GM19239 (cell line): ENCODE measurements around the gene ETFDH.
"Not testable (repeated sequence)": the region's sequence is repeated elsewhere in the genome, so short reads cannot be mapped to it uniquely, and the experiment has no call there.

ENCODE experiments used
- DNase-seq: peaks from one replicate; pipeline ENCODE4 v3.0.0; 2011; ENCODE audit warnings: low spot score; ENCODE audit not compliant: insufficient read length
- FAIRE-seq: peaks from 2 replicates; lab custom pipeline; 2011; peaks lifted over from hg19 to GRCh38; lab: Jason Lieb, UNC

ETFDH gene

DNA sequence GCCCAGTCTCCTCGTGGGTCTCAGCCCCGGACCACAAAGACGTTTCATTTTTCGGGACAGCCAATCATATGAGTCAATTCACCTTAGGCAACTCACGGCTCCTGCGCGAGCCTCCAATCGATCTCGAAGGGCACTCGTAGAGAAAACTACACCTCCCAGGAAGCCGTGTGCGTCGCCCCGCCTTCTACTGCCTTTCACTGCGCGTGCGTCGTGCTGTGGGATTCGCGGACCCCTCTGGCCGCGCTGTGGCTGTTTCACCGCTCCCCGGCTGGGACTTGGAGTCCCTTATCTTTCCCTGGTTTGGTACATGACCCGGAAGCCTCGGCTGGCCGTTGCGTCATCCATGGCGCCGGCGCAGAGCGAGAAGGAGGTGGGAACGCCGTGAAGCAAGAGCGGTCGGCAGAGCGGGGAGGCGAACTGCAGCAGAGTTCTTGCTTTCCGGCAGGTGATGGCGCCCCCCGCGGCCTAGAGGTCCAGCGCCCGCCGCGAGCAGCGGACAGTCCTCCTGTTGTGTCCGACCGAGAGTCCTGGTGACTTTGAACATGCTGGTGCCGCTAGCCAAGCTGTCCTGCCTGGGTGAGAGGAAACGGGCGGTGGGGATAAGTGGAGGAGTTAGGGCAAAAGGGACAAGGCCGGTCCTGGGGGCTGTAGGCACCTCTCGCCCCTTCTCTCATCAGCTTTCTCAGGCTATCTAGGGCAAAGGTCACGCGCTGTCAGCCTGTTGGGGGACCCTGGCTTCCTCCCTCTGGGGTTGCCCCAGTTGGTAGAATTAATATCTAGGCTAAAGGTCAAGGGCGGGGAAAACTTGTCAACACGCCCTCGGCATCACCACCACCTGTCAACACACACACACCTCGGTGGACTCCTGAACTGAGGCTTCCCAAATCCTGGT is at the start of gene ETFDH:
TSS of gene ETFDH (plus strand) at position 382 of the 892 bp plus-strand sequence. CDS start at position 543, 161 bp downstream.
- peak; percentile 99 for FAIRE-seq
- peak; percentile 82 for DNase-seq

DNA sequence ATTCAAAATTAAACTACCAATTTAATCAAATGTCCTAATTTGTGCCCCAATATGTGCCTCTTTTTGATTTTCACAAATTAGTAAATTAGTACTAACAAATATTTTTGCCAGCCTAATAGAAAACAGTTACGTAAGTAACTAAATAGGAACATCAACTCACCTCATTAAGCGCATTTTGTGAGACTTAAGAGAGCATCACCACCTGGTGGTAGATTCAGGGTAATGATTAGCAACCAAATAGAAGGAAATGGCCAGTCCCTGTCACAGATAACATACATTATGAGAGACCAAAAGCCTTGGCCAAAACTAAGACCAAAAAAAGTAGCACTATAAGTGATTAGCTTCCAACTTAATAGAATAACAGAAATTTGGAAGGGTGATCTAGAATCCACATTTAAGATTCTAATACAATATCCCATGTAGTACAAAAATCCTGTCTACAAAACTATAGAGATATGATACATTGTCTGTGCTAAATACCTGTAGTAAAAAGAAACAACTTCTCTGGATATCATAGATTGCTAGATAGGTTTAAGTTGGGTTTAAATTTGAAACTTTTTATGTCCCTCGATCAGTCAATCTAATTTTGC is 47.1 kb upstream of the ETFDH start:
- DNase-seq (peak; percentile 4), FAIRE-seq (peak; percentile 90)

DNA sequence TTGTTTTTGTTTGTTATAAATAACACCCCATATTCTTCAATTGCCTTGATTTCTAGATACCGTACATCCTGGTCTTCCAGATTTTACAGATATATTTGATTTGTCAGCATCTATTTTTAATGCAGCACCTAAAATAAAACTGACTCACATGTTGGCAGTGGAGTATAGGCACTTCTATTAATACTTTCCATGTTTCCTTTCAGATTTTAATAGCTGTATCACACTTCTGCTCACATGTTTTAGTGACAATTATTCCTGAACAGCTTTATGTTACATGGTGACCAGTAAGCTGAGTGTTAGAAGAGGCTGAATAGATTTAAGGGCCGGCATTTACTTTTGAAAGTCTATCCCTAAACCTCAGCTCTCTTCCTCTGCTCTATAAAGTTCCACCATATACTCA is 46.6 kb upstream of the ETFDH start:
- no peak for FAIRE-seq
- no peak for DNase-seq

DNA sequence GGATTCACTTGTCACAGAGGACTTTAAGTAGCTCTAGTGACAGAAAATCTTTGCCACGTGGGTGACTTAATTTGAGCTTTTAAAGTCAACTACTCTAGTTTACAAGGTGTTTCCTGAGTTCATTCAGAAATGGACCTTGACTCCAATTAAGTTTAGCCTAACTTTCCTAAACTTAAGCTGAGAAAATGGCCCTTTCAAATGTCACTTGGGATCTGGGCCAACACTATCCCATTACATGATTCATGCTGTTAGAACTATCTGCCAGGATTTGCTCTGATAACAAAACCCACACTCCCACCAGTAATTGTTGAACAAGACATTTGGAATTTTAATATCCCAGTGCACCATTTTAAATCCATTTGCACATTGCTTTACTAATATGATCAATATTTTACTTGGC is 41.2 kb upstream of the ETFDH start:
- no peak for FAIRE-seq
- no peak for DNase-seq

DNA sequence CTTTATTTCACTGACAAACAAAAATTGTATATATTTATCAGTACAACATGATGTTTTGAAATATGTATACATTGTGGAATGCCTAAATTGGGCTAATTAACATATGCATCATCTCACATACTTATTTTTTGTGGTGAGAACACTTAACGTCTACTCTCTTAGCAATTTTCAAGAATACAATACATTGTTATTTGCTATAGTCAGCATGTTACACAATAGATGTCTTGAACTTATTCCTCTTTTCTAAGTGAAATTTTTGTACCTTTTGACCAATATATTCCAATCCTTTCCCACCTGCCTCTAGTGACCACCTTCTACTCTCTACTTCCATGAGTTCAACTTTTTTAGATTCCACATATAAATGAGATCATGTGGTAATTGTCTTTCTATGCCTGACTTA is 35.5 kb upstream of the ETFDH start:
- FAIRE-seq (no peak), DNase-seq (no peak)

DNA sequence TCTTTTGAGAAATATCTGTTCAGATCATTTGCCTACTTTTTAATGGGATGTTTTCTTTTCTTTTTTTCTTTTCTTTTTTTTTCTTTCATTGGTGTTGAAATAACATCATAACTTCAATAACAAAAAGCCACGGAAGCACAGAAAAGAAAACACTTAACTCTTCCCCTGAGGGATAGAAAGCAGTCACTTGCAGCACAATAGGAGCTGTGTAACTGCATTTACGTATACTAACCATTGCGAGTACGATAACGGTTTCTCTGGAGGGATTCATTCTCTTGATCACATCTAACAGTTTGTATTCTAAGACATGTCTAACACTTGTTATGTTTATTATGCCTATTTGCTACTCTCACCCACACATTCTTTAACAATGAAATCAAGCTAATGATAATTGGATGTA is 27.7 kb upstream of the ETFDH start:
- FAIRE-seq (no peak), DNase-seq (no peak)

DNA sequence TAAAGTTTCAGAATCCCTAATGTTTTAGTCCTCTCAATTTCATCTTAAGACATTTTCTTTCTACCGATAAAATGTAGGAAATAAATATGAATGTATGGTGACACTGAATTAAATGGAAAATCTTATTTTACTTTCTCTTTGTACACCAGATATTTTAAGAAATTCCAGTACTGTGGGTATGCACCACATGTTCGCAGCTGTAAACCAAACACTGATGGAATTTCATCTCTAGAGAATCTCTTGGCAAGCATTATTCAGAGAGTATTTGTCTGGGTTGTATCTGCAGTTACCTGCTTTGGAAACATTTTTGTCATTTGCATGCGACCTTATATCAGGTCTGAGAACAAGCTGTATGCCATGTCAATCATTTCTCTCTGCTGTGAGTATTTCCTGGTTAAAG is 27.3 kb upstream of the ETFDH start:
- DNase-seq (no peak), FAIRE-seq (no peak)

DNA sequence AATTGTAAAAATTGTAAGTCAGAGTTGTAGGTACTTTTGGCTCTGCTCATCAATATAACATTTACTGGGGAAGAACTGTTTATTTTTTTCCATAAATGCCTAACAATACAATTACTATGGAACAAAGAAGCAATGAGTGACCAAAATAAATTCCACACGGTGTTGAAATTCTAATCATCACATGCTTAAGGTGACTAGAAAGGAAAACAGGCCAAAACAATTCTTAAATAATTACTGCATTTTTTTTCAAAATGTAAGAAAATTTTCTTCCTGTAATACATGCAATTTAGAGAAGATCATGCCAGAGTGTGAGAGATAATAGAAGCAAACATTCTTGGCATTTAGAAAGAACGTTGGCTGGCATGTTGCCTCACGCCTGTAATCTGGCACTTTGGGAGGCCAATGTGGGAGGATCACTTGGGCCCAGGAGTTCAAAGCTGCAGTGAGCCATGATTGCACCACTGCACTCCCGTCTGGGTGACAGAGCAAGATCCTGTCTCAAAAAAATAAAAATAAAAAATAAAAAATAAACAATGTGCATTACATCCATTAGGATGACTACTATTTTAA is 22.9 kb upstream of the ETFDH start:
- FAIRE-seq: no peak
- no peak for DNase-seq

DNA sequence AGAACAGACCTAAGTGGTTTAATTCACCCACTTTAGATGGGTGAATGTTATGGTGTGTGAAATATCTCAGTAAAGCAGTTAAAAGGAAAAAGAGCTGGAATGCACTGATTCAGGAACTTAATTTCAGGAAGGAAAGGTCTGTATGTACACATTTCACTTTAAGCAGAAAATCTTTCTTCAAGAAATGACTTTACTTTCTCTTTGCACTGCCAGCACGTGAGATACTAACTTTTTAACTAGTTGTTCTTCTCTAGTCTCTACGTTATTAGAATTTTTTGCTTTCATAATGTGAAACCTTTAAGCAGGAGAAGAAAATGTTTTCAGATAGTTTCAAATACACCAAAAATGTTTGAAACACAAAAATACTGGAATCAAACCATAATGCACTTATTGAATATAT is 19.2 kb upstream of the ETFDH start:
- FAIRE-seq: peak; percentile 71
- DNase-seq: no peak

DNA sequence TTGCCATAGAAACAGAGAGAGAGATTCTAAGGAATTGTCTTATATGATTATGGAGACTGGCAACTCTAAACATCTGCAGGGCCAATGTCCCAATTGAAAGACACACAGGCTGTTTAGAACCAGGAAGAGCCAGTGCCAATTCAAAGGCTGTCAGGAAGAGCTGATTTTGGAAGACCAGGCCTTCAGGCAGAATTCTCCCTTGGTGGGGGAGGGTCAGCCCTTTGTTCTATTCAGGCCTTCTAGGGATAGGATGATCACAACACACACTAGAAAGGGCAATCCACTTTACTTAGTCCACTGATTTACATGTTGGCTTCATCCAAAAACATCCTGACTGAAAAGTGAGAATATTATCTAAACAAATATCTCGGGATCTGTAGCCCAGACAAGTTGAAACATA is 15.7 kb upstream of the ETFDH start:
- DNase-seq (no peak), FAIRE-seq (no peak)

DNA sequence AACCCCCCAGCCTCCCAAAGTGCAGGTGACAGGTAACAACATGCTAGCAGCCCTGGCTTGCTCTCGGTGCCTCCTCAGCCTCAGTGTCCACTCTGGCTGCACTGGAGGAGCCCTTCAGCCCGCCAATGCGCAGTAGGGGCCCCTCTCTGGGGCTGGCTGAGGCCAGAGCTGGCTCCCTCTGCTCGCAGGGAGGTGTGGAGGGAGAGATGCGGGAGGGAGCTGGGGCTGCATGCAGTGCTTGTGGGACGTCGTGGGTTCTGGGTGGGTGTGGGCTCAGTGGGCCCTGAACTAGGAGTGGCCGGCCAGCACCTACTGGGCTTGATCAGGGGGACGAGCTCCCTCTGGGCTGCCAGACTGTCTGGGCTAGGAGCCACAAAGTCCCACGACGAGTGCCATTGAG is 14.8 kb upstream of the ETFDH start:
- FAIRE-seq: no peak
- DNase-seq: no peak

DNA sequence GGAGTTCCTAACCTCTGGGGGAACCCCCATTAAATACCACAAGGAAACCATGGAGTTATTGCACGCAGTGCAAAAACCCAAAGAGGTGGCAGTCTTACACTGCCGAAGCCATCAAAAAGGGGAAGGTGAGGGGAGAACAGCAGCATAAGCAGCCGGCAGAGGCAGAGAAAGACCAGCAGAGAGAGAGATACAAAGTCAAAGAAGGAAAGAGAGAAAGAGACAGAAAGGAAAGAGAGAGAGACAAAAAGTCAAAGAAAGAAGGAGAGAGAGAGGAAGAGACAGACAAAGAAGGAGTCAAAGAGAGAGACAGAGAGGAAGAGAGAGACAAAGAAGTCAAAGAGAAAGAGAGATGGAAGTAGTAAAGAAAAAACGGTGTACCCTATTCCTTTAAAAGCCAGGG is 8.8 kb upstream of the ETFDH start:
- FAIRE-seq, DNase-seq: not testable (repeated sequence)

DNA sequence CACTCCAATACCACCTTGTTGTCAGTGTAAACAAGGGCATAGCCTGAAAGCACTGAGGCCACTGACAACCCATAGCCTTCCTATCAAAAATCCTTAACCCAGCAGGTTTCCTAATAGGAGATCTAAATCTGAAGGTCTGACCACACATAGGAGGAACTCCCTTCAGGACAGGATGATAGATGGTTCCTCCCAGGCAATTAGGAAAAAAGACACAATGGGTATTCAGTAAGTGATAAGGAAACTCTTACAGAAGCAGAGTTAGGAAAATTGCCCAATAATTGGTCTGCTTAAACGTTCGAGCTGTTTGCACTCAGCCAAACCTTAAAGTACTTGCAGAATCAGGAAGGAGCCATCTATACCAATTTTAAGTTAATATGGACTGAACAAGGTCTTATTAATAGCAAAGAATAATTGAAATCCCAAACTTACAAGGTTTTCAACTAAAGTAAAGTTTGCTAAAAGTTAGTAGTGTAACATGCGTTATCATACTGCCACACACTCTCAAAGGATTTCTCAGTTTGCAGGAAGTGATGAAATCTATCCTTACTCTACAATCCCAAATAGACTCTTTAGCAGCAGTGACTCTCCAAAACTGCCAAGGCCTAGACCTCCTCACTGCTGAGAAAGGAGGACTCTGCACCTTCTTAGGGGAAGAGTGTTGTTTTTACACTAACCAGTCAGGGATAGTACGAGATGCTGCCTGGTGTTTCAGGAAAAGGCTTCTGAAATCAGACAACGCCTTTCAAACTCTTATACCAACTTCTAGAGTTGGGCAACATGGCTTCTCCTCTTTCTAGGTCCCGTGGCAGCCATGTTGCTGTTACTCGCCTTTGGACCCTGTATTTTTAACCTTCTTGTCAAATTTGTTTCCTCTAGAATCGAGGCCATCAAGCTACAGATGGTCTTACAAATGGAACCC is 8.1 kb upstream of the ETFDH start:
- not testable (repeated sequence) for FAIRE-seq, DNase-seq

DNA sequence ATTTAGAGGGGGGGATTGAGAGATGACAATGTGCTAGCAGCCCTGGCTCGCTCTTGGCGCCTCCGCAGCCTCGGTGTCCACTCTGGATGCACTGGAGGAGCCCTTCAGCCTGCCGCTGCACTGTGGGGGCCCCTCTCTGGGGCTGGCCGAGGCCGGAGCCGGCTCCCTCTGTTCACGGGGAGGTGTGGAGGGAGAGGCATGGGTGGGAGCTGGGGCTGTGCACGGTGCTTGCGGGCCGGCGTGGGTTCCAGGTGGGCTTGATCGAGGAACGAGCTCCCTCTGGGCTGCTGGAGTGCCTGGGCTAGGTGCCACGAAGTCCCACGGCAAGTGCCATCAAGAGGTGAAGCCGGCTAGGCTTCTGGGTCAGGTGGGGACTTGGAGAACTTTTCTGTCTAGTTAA is 7.3 kb upstream of the ETFDH start:
- FAIRE-seq: no peak
- DNase-seq: no peak

DNA sequence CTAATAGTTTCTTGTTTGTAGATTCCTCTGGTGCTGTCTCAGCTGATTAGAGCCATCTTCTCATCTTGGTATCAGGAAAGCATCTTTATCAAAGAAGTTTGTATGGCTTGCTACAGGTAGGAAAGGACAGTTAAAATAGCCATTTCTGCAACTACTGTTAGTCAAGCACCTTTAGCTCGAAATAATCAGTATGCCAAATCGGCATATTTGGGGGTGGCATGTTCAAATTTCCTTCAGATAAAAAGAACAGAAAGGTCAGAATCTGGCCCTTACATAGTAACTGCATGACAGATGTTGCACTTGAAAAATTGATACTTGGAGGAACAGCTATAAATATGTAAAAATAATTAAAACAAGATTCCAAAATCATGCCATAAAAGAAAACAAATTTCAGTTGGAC is 5.2 kb upstream of the ETFDH start:
- DNase-seq (no peak), FAIRE-seq (no peak)

DNA sequence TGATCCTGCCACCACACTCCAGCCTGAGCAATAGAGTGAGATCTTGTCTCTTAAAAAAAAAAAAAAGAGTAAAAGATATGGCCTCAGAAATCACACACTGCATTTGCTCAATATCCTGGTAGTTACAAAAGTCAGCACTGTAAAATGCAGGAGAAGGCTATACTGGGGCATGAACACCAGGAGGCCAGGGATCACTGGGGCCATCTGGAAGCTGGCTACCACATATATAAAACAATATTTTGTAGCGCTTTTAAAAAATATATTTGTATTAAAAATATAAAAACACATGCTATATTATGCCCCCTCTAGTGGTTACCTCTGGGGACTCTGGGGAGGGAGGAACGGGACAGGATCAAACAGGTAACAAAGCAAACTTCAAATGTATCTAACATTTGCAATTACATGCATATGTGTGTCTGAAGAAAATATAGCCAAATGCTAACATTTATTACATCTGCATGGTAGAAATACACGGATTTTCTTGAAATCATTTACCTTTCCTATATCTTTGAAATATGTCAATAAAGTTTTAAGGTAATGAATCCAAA is 4.4 kb upstream of the ETFDH start:
- FAIRE-seq: no peak
- no peak for DNase-seq

DNA sequence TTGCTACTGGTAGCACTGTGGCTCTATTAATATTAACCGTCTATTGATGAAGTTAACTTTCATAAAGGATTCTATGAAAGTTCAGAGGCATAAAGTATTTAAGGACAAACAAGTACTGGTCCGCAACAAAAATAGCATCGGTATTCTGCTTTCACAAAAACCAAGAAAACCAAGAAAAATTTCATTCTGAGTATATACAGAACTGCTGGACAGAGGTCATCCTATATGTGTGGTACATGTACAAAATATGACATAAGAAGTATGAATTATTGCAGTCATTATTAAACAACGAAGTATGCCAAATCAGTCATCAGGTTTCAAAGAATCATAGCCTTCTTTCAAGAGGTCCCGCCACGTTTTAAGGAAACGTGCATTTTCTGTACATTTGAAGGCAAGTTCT is 2.8 kb upstream of the ETFDH start:
- FAIRE-seq (peak; percentile 84), DNase-seq (no peak)

DNA sequence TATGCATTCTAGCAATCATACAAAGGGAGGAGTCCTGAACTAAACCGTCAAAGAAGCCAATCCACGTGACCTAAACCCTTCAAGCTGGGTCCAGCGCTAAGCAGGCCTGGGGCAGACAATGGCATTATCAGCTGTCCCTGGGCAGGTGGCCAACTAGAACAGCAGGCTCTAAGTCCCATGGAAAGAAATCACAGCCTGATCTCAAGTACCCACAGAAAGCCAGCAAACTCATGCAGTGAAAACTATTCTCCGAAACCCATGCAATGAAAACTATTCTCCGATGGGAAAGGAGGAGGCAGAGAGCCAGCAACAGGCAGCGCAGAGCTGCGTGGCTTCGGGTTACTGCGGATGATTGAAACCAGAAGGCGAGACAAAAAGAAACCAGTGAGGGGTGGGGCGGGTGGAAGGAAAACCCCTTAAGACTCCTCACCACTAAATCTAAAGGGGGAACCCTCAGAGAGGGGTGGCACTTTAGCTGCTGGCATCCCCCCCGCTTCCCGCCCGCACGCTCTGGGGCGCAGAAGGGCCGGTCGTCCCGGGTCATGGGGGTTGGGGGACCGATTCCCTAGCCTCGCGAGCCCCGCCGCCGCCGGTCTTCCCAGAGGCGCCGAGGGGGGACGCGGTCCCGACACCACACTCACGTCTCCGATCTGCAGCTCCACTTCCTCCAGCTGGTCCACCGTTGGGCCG is 976 bp upstream of the ETFDH start:
- FAIRE-seq (peak; percentile 91), DNase-seq (no peak)

DNA sequence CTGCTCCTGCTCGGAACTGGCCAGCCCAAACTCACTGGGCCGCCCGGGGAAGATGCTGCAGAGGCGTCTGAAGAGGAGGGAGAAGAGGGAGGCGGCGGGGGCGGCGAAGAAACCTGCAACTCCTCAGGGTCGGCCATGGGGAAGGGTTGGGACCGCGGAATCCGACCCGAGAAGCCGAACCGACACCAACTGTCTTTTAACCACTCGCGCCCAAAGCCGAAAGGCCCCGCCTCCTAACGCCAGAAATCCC is 506 bp upstream of the ETFDH start, which contains the start of gene C4orf46:
TSS of gene C4orf46 (minus strand) at position 223 of the 250 bp plus-strand sequence. CDS start at position 137, 86 bp downstream.
- FAIRE-seq (no peak), DNase-seq (no peak)

DNA sequence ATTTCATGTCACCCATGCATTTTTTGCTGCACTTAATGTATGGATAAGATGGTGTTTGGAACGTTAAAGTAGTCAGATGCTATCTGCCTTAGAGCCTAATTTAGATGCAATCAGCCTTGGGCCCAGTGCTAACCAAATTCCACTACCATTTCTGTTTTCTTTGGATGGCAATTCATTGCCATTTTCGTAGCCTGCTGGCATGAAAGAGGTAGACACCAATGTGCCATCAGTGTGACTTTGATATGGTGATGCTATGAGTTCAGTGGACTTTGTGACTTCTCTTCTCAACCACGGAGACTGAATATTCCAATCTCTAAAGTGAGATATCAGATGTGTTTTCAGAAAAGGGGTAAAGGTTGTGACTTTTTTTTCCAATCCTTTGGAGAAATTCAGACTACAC is 1.5 kb downstream of the ETFDH start:
- FAIRE-seq (peak; percentile 37), DNase-seq (no peak)
